HepG2 (cell line): Measurements from ENCODE around the gene ATG5. TPM values are rescaled to one million over a fixed set of nuclear protein-coding genes. Genes with fewer than 3 reads are reported as not detected.
A peak's percentile ranks its signal among the peaks of the same experiment; 100 is the strongest.

Experiments used
- ATAC-seq: fragments of 200-7000 bp; cut with Tn5 transposase; 3 replicates; pipeline ENCODE4 v1.9.1; 2020; ENCODE audit warnings: mild to moderate bottlenecking, moderate library complexity
- BruUV-seq: library from RNA; stranded (reverse); fragments of 400-500 nt; replicated peaks from 2 replicates; lab custom pipeline; 2021; lab: Mats Ljungman, UMichigan
- CTCF ChIA-PET: fragments of 300-600 bp; formaldehyde crosslinking; extraction: SDS; loops from one replicate; lab custom pipeline; 2021; ENCODE audit warnings: low total read pairs, inconsistent platforms, low intra/inter-chr PET ratio; lab: Yijun Ruan, JAX
- POLR2A ChIA-PET: fragments of 350-600 bp; sonication (Branson Sonifier 250); formaldehyde crosslinking; loops from one replicate; lab custom pipeline; 2020; ENCODE audit warnings: antibody characterized with exemption, inconsistent platforms; lab: Yijun Ruan, JAX
- DNase-seq: peaks from one replicate; pipeline ENCODE4 v3.0.0-alpha.2; 2015; ENCODE audit warnings: low spot score
- FAIRE-seq: peaks from 3 replicates; lab custom pipeline; 2011; peaks lifted over from hg19 to GRCh38; lab: Jason Lieb, UNC
- H2AFZ ChIP-seq: one replicate; pipeline ENCODE4 v1.6.1; 2011; ENCODE audit warnings: low read length, inconsistent platforms
- H3K27ac ChIP-seq: fragments of 300-600 bp; 3 replicates; pipeline ENCODE4 v1.8.0; 2011; ENCODE audit warnings: mixed run types, mild to moderate bottlenecking, mixed read lengths, low read length, inconsistent platforms; ENCODE audit not compliant: insufficient read depth; ENCODE audit errors: extremely low read length
- H3K27me3 ChIP-seq, 2 experiments: fragments of 200-600 bp in 1 of 2; 2 replicates in 1 of 2; 3 replicates in 1 of 2; pipeline versions ENCODE4 v1.6.0 to v1.8.0; 2011; ENCODE audit warnings: low read length in 2 of 2, mild to moderate bottlenecking in 2 of 2, moderate library complexity in 2 of 2, inconsistent platforms in 1 of 2; ENCODE audit not compliant: insufficient read depth in 2 of 2, control insufficient read depth in 1 of 2
- H3K36me3 ChIP-seq, 2 experiments: fragments of 200-600 bp in 1 of 2; replicated peaks in 1 of 2; 2 replicates in 1 of 2; 3 replicates in 1 of 2; pipeline versions ENCODE4 v1.5.1 to v1.8.0; 2011; ENCODE audit warnings: low read length in 2 of 2, inconsistent platforms in 1 of 2; ENCODE audit not compliant: insufficient read depth in 2 of 2, control insufficient read depth in 1 of 2
- H3K4me1 ChIP-seq: 2 replicates; pipeline ENCODE4 v1.5.1; 2012; ENCODE audit warnings: low read length, inconsistent platforms; ENCODE audit not compliant: insufficient read depth
- H3K4me2 ChIP-seq: 2 replicates; pipeline ENCODE4 v1.6.0; 2011; ENCODE audit warnings: low read depth, low read length, inconsistent platforms
- H3K4me3 ChIP-seq, 3 experiments: fragments of 200-600 bp in 1 of 3; sonication (generic), shearing (Covaris generic) in 1 of 3; replicated peaks in 1 of 3; 2 replicates each; pipeline ENCODE4 v1.5.1; 2011 to 2016; ENCODE audit warnings: low read length in 3 of 3, inconsistent platforms in 2 of 3, low read depth in 2 of 3, mild to moderate bottlenecking in 2 of 3, control low read depth in 1 of 3, mixed read lengths in 1 of 3; ENCODE audit not compliant: insufficient read depth in 1 of 3
- H3K79me2 ChIP-seq: one replicate; pipeline ENCODE4 v1.6.1; 2011; ENCODE audit warnings: low read length, inconsistent platforms; ENCODE audit not compliant: insufficient read depth
- H3K9ac ChIP-seq: 2 replicates; pipeline ENCODE4 v1.6.0; 2011; ENCODE audit warnings: mild to moderate bottlenecking, low read depth, low read length, inconsistent platforms; ENCODE audit not compliant: insufficient read depth
- H3K9me3 ChIP-seq: 2 replicates; pipeline ENCODE4 v1.5.1; 2012; ENCODE audit warnings: mild to moderate bottlenecking, low read length
- H4K20me1 ChIP-seq: 2 replicates; pipeline ENCODE4 v1.6.0; 2011; ENCODE audit warnings: inconsistent platforms, mild to moderate bottlenecking, low read length, moderate library complexity; ENCODE audit not compliant: insufficient read depth
- FOSL2 ChIP-seq: sonication (generic); formaldehyde crosslinking; IDR thresholded peaks from 2 replicates; pipeline ENCODE4 v1.4.0; 2020; ENCODE audit warnings: missing genetic modification reagents
- SOX13 ChIP-seq, 3 experiments: fragments of 450-650 bp in 1 of 3; sonication (generic) in 1 of 3; formaldehyde crosslinking in 1 of 3; IDR thresholded peaks in 2 of 3; conservative IDR thresholded peaks in 1 of 3; 2 replicates each; pipeline versions ENCODE4 v1.5.0 to v1.6.1; 2016 to 2020; ENCODE audit warnings: antibody characterized with exemption in 1 of 3, mild to moderate bottlenecking in 1 of 3, missing compliant biosample characterization in 1 of 3, missing genetic modification reagents in 1 of 3, moderate library complexity in 1 of 3
- TBP ChIP-seq: sonication (generic); formaldehyde crosslinking; IDR thresholded peaks from 2 replicates; pipeline ENCODE4 v1.5.0; 2020; ENCODE audit warnings: missing genetic modification reagents
- ZEB1 ChIP-seq: IDR thresholded peaks from 2 replicates; pipeline ENCODE4 v1.6.1; 2012; ENCODE audit warnings: mild to moderate bottlenecking, low read depth, inconsistent platforms; ENCODE audit not compliant: insufficient replicate concordance
- WGBS: methylation state at CpG from one replicate; pipeline ENCODE4 v1.1.6; 2017; ENCODE audit warnings: low lambda C conversion rate; 5-methylcytosine and 5-hydroxymethylcytosine counted together
- in situ Hi-C: cut with HindIII; loops from 2 replicates; pipeline ENCODE4 v1.10.0; 2017; ENCODE audit warnings: low pct_unique_long_range_greater_than_20kb; ENCODE audit not compliant: extremely low pct_ligation_motif_present
- intact Hi-C: fragments of 100-400 bp; cut with micrococcal nuclease; formaldehyde crosslinking; loops from one replicate; pipeline ENCODE4 v1.10.0; 2022; ENCODE audit not compliant: unreplicated experiment
- polyA plus RNA-seq, 8 experiments: library from polyadenylated mRNA; depleted of rRNA in 3 of 8; stranded (reverse) in 7 of 8; unstranded in 1 of 8; fragments of >200 nt; fragmentation: Illumina TruSeq in 4 of 8; extraction: Trizol in 4 of 8; gene quantifications; 2 replicates each; pipeline versions ENCODE4 v1.2.1 to v1.2.3, GENCODE V29; 2011 to 2016; ENCODE audit warnings: low read depth in 4 of 8, missing spikeins in 1 of 8, mixed read lengths in 1 of 8; ENCODE audit not compliant: insufficient read depth in 1 of 8
- total RNA-seq, 5 experiments: library from RNA; depleted of rRNA; stranded (reverse); fragments of >200 nt; fragmentation: Illumina TruSeq; extraction: Trizol; gene quantifications; 2 replicates each; pipeline ENCODE4 v1.2.3, GENCODE V29; 2016; ENCODE audit warnings: low read depth in 1 of 5

The ATG5 gene
- total and polyA plus RNA-seq, 2 of the 13 experiments (the other 11 are each of a cell fraction or from before 2014, with no cell fraction given): 21.3 to 48.0 TPM

DNA sequence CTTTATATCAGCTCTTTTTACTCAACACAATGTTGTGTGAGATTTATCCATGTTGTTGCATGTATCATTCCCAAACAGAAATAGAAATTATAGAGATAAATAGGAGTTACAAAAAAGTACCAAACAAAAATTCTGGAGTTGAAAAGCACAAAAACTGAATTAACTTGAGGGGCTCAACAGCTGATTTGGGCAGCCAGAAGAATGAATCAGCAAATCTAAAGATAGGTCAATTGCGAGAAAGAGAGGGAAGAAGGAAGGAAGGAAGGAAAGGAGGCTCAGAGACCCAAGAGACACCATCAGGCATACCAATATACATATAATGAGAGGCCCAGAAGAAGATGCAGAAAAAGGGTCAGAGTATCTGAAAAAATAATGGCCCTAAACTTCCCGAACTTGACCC is 98.9 kb downstream of the ATG5 start:
- in situ Hi-C loops: no loop called here
- WGBS: 95% methylated on average over 2 of the region's 2 CpGs
- POLR2A ChIA-PET: no interaction called here
- H3K79me2 ChIP-seq: peaks cover 2% of the 10 kb centered on the region
- no TSS peak for BruUV-seq
- H3K27me3 ChIP-seq: no peaks in the 10 kb centered on the region
- H3K9ac ChIP-seq: no peak overlapping the region
- H3K36me3 ChIP-seq: no peaks in the 10 kb centered on the region; a peak in 1 of 5 replicates
- FAIRE-seq (no peak), DNase-seq (no peak), ATAC-seq (no peak)
- no peak overlapping the region for H3K4me2 ChIP-seq
- intact Hi-C loops: no loop called here
- no peak for TF ChIP-seq ZEB1
- TF ChIP-seq, all 625 proteins: peak for 0
- Histone ChIP-seq H2AFZ (no peak overlapping the region), H3K4me1 (peaks cover 13% of the 10 kb centered on the region), H3K27ac (no peak overlapping the region), H4K20me1 (no peaks in the 10 kb centered on the region), H3K4me3 (no peak overlapping the region), H3K9me3 (no peaks in the 10 kb centered on the region)
- CTCF ChIA-PET: no interaction called here

DNA sequence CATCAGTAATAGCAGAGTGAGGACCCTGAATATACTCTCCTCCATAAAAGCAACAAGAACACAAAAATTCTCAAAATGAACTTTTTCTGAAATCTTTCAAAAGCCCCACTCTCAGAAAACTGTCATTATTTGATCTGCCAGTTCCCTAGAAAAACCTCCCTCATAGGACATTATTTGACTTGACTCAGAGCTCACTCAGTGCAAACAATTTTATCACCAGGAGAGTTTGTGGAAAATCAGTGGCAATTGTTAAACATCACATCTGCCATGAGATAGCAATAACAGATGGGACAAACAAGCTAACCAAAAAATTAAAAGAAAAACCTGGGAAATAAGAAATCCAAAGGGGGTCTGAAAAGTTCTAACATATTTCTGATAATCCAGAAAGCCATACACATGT is 100.0 kb downstream of the ATG5 start:
- H4K20me1 ChIP-seq: no peaks in the 10 kb centered on the region
- H3K27ac ChIP-seq: no peak overlapping the region
- ChIA-PET POLR2A (no interaction called here), CTCF (no interaction called here)
- H3K4me1 ChIP-seq: peaks cover 13% of the 10 kb centered on the region
- H3K79me2 ChIP-seq: peaks cover 2% of the 10 kb centered on the region
- H3K4me2 ChIP-seq: no peak overlapping the region
- in situ Hi-C loops (no loop called here), intact Hi-C loops (no loop called here)
- DNase-seq (peak; percentile 46), FAIRE-seq (peak; percentile 34), ATAC-seq (peak; percentile 69)
- no peaks in the 10 kb centered on the region; a peak in 1 of 5 replicates for H3K36me3 ChIP-seq
- TF ChIP-seq TBP (CRISPR knock-in tag) (no peak), FOSL2 (CRISPR knock-in tag) (0 out of 2 replicates have a peak, but pooled peaks have one; percentile 20), SOX13 (IDR thresholded peaks at IDR 0.05) (no peak), SOX13 (CRISPR knock-in tag; conservative IDR thresholded peaks at IDR 0.05 in 1 of 2, IDR thresholded peaks at IDR 0.05 in 1 of 2) (0 out of 4 replicates have a peak, but pooled peaks of 1 of the 2 experiments have one; percentile 8)
- no peak overlapping the region for H2AFZ ChIP-seq
- no peaks in the 10 kb centered on the region for H3K27me3 ChIP-seq
- H3K9ac ChIP-seq: no peak overlapping the region
- H3K9me3 ChIP-seq: no peaks in the 10 kb centered on the region
- H3K4me3 ChIP-seq: no peak overlapping the region
- no TSS peak for BruUV-seq
